Measurements from ENCODE around the gene KLK1. TPM values are rescaled to one million over a fixed set of nuclear protein-coding genes. Genes with fewer than 3 reads are reported as not detected.

Gene KLK1
- total RNA-seq, 3 donors from 2014 or later = 0.33 to 0.44 TPM; not detected in 1

DNA sequence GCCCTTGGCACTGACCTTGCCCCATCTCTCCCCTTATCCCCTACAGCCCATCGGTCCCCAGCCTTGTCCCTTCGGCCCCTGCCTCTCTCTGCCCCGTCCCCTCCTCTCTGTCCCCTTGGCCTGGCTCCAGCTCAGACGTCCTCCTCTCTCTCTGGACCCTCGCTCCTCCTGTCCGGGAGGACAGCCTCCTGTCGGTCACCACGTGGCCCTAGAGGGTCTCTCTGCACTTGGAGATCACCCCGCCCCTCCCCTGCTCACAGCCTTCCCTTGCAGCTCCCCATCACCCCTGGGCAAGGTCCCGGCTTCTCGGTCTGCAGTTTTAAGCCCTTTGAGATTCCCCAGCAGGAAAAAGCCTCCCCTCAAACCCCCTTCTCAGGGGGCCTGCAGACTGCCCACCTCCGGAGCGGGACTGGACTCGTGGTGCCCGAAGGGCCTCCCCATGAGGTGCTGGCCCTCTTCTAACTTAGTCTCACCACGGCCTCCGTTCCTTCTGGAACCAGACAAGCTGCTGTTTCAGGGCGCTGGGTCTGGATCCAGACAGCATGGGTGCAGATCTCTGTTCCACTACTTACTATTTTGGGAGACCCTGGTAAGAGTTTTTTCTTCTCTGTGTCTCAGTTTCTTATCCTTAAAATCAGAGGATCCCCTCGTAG, 13.1 kb upstream of the KLK1 start:
- peak overlapping the region in 2 of 3 donors; percentile 55 to 62 for H3K4me3 ChIP-seq
- intact Hi-C loops (cut with DNase I; ENCODE audit: low total_unique reads) = no loop called here
- H3K36me3 ChIP-seq = no peaks in the 10 kb centered on the region
- H3K27me3 ChIP-seq = peaks cover 0 to 20% of the 10 kb centered on the region in 2 donors
- TF ChIP-seq, protein P1, sequence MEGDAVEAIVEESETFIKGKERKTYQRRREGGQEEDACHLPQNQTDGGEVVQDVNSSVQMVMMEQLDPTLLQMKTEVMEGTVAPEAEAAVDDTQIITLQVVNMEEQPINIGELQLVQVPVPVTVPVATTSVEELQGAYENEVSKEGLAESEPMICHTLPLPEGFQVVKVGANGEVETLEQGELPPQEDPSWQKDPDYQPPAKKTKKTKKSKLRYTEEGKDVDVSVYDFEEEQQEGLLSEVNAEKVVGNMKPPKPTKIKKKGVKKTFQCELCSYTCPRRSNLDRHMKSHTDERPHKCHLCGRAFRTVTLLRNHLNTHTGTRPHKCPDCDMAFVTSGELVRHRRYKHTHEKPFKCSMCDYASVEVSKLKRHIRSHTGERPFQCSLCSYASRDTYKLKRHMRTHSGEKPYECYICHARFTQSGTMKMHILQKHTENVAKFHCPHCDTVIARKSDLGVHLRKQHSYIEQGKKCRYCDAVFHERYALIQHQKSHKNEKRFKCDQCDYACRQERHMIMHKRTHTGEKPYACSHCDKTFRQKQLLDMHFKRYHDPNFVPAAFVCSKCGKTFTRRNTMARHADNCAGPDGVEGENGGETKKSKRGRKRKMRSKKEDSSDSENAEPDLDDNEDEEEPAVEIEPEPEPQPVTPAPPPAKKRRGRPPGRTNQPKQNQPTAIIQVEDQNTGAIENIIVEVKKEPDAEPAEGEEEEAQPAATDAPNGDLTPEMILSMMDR (IDR thresholded peaks at IDR 0.05) = no peak
- TF ChIP-seq POLR2A (IDR thresholded peaks at IDR 0.05) = no peak
- TF ChIP-seq POLR2AphosphoS5 (IDR thresholded peaks at IDR 0.05) = no peak
- DNase-seq (ENCODE audit: low spot score in 2 of 2) = no peak
- H3K9me3 ChIP-seq = no peaks in the 10 kb centered on the region
- H3K27ac ChIP-seq = no peak overlapping the region
- no peaks in the 10 kb centered on the region for H3K4me1 ChIP-seq

- no peak overlapping the region for H3K27ac ChIP-seq
- H3K4me1 ChIP-seq = no peaks in the 10 kb centered on the region
- TF ChIP-seq POLR2A (IDR thresholded peaks at IDR 0.05) (no peak), POLR2AphosphoS5 (IDR thresholded peaks at IDR 0.05) (no peak)
- TF ChIP-seq, protein P1 (IDR thresholded peaks at IDR 0.05) = no peak
- intact Hi-C loops (cut with DNase I; ENCODE audit: low total_unique reads) = no loop called here
- H3K27me3 ChIP-seq = peaks cover 2 to 26% of the 10 kb centered on the region in 2 donors
- no peaks in the 10 kb centered on the region for H3K36me3 ChIP-seq
- DNase-seq (ENCODE audit: low spot score in 2 of 2) = peak; percentile 35 to 62
- H3K9me3 ChIP-seq = no peaks in the 10 kb centered on the region
- peak overlapping the region; percentile 28 to 62 (median 55) for H3K4me3 ChIP-seq
Observed at GRCh38 chr19:50835785-50836542, 12.4 kb upstream of the KLK1 start.

DNA sequence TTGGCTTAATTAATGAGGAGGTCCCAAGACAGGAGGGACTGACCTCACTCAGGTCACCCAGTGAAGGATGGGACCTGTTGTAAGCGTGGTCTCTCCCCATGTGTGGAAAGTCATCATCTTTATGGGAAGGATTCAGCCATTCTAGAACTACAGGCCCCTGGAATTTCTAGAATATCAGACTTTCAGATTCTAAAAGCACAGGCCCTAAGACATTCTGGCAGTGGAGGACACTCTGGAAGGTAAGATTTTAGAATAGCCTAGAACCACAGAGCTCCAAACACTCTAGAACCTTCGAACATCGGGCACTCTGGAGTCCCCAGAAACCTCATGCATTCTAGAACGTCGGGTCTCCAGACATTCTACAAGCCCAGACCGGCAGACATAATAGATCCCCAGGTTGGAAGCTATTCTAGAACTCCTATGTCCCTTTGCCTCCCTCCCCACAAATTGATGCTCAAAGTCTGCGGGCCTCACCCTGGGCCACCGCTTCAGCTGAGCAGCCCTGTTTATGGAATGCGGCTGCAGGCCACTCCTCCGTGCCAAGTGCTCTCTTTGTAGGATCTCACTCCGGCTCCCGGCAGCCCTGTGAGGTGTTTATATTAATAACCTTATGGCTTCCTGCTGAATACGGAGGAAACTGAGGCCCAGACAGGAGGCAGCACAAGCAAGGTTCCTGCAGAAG, 11.7 kb upstream of the KLK1 start:
- intact Hi-C loops (cut with DNase I; ENCODE audit: low total_unique reads) = no loop called here
- Histone ChIP-seq H3K9me3 (no peaks in the 10 kb centered on the region), H3K4me1 (no peaks in the 10 kb centered on the region), H3K36me3 (no peaks in the 10 kb centered on the region), H3K27ac (no peak overlapping the region), H3K27me3 (peaks cover 2 to 29% of the 10 kb centered on the region in 2 donors), H3K4me3 (peak overlapping the region; percentile 28 to 62 (median 55))
- DNase-seq (ENCODE audit: low spot score in 2 of 2) = no peak
- TF ChIP-seq, protein P1 (IDR thresholded peaks at IDR 0.05) = no peak
- TF ChIP-seq POLR2A (IDR thresholded peaks at IDR 0.05) (no peak), POLR2AphosphoS5 (IDR thresholded peaks at IDR 0.05) (no peak)

GRCh38 chr19:50833802-50834167, 10.2 kb upstream of the KLK1 start:
- H3K27ac ChIP-seq = no peak overlapping the region
- no peak for DNase-seq (ENCODE audit: low spot score in 2 of 2)
- no peak overlapping the region for H3K4me3 ChIP-seq
- H3K36me3 ChIP-seq = no peaks in the 10 kb centered on the region
- TF ChIP-seq POLR2AphosphoS5 (IDR thresholded peaks at IDR 0.05) = no peak
- no peak for TF ChIP-seq POLR2A (IDR thresholded peaks at IDR 0.05)
- TF ChIP-seq, protein P1 (IDR thresholded peaks at IDR 0.05) = no peak
- no peaks in the 10 kb centered on the region for H3K9me3 ChIP-seq
- intact Hi-C loops (cut with DNase I; ENCODE audit: low total_unique reads) = no loop called here
- no peaks in the 10 kb centered on the region for H3K4me1 ChIP-seq
- peaks cover 2 to 29% of the 10 kb centered on the region in 2 donors for H3K27me3 ChIP-seq

Data from breast epithelium (tissue), 4 donors.